Measurements from ENCODE around the gene E2F2. TPM values are rescaled to one million over a fixed set of nuclear protein-coding genes. Genes with fewer than 3 reads are reported as not detected.
"Not testable (repeated sequence)": the region's sequence is repeated elsewhere in the genome, so short reads cannot be mapped to it uniquely, and the experiment has no call there.

E2F2 gene
- total RNA-seq, 2 experiments from 2014 or later, result 25.0 to 32.0 TPM

DNA sequence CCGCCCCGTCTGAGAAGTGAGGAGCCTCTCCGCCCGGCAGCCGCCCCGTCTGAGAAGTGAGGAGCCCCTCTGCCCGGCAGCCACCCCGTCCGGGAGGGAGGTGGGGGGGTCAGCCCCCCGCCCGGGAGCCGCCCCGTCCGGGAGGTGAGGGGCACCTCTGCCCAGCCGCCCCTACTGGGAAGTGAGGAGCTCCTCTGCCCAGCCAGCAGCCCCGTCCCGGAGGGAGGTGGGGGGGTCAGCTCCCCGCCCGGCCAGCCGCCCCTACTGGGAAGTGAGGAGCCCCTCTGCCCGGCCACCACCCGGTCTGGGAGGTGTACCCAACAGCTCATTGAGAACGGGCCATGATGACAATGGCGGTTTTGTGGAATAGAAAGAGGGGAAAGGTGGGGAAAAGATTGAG is 26.9 kb downstream of the E2F2 start:
- H3K27ac Mint-ChIP-seq; H3K4me1 Mint-ChIP-seq; CTCF ChIA-PET; ATAC-seq; POLR2A ChIA-PET; intact Hi-C loops (cut with DNase I, micrococcal nuclease); DNase-seq; H3K9me3 Mint-ChIP-seq (ENCODE audit: low read depth); H3K27me3 Mint-ChIP-seq; H3K4me3 Mint-ChIP-seq: not testable (repeated sequence)
- peaks cover 12% of the 10 kb centered on the region for H3K36me3 Mint-ChIP-seq (ENCODE audit: low read depth)

- H3K27me3 Mint-ChIP-seq, result no peaks in the 10 kb centered on the region
- ATAC-seq, result no peak
- no peak for DNase-seq
- H3K9me3 Mint-ChIP-seq (ENCODE audit: low read depth), result no peaks in the 10 kb centered on the region
- ChIA-PET POLR2A (no interaction called here), CTCF (interaction anchor here (10.4 kb wide), 1 partner anchor 40 kb away, joined by 197 read pairs; no protein-coding TSS in a partner anchor)
- no peak overlapping the region for H3K4me3 Mint-ChIP-seq
- intact Hi-C loops (cut with DNase I, micrococcal nuclease), result no loop called here
- no peaks in the 10 kb centered on the region for H3K4me1 Mint-ChIP-seq
- H3K27ac Mint-ChIP-seq, result no peak overlapping the region
- peaks cover 4% of the 10 kb centered on the region for H3K36me3 Mint-ChIP-seq (ENCODE audit: low read depth)
Measured at GRCh38 chr1:23502951-23503350, 28.1 kb downstream of the E2F2 start.

GRCh38 chr1:23500466-23500865 is 30.6 kb downstream of the E2F2 start:
- intact Hi-C loops (cut with DNase I, micrococcal nuclease), result no loop called here
- ChIA-PET POLR2A (no interaction called here), CTCF (interaction anchor here (1.2 to 10.4 kb wide), 5 partner anchors 13 to 138 kb away, joined by 3 to 197 read pairs (median 8); no protein-coding TSS in a partner anchor)
- Mint-ChIP-seq H3K4me3 (no peak overlapping the region), H3K4me1 (no peaks in the 10 kb centered on the region), H3K27me3 (no peaks in the 10 kb centered on the region), H3K9me3 (ENCODE audit: low read depth) (no peaks in the 10 kb centered on the region), H3K27ac (no peak overlapping the region), H3K36me3 (ENCODE audit: low read depth) (peaks cover 3% of the 10 kb centered on the region)
- no peak for DNase-seq
- no peak for ATAC-seq

DNA sequence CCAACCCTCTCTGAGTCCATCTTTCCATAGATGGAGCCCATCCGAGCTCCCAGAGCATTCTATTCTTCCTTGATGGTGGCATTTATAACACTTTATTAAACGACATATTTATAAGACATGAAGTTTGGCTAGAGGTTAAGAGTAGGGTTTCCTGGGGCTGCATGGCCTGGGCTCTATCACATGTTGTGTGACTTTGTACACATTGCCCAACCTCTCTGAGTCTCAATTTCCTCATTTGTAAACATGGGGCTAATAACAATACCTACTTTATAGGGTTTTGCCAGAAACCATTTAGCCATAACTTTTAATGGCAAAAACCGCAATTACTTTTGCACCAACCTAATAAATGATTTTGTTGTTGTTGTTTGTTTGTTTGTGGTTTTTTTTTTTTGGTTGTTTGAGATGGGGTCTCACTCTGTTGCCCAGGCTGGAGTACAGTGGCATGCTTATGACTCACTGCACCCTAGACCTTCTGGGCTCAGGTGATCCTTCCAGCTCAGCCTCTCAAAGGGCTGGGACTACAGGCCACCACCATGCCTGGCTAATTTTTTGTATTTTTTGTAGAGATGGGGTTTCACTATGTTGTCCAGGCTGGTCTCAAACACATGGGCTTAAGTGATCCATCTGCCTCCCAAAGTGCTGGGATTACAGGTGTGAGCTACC is 33.1 kb downstream of the E2F2 start:
- intact Hi-C loops (cut with DNase I, micrococcal nuclease), result loop anchor here (1.0 to 5.0 kb wide), 4 partner anchors 41 to 167 kb away; no protein-coding TSS in a partner anchor
- no peak for ATAC-seq
- H3K27ac Mint-ChIP-seq, result no peak overlapping the region

DNA sequence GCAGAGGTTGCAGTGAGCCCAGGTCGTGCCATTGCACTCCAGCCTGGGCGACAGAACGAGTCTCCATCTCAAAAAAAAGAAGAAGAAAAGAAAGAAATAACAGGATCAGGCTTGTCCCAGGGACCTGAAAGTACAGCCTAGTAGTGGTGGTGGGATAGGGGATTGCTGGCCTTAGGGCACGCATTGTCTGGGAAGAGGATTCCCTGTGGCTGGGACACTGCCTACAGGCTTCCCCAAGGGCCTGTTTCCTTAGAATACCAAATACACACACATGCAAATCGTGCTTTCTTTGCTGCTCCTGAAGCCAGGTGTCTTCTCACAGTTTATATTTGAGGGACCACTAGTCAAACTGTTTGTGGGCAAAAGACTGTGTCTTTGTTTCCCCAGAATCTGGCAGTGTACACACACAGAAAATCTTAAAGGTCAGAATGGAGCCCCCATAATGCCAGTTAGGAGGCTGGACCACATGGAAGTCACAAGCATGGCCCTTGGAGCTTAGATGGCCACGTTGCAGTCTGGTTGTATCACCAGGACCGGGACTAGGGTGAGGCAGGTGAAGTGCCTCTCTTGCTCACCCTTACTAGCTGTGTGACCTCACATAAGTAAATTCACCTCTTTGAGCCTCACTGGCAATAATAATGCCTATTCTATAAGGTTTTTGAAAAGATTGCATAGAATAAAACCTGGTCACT is 34.4 kb downstream of the E2F2 start:
- Mint-ChIP-seq H3K4me3 (no peak overlapping the region), H3K4me1 (no peaks in the 10 kb centered on the region), H3K9me3 (ENCODE audit: low read depth) (no peaks in the 10 kb centered on the region), H3K27ac (no peak overlapping the region), H3K27me3 (no peaks in the 10 kb centered on the region), H3K36me3 (ENCODE audit: low read depth) (no peaks in the 10 kb centered on the region)
- POLR2A ChIA-PET, result interaction anchor here (1.1 to 1.8 kb wide), 2 partner anchors 33 to 43 kb away, joined by 3 to 9 read pairs; no protein-coding TSS in a partner anchor
- CTCF ChIA-PET, result interaction anchor here (0.6 to 10.4 kb wide), 47 partner anchors 10 to 1078 kb away, joined by 3 to 197 read pairs (median 4); partner anchors contain the start of genes ASAP3, E2F2, ID3 and RPL11
- ATAC-seq (peak; percentile 12), DNase-seq (no peak)
- intact Hi-C loops (cut with DNase I, micrococcal nuclease), result loop anchor here (1.0 to 5.0 kb wide), 4 partner anchors 43 to 168 kb away; no protein-coding TSS in a partner anchor

More for the DNA sequence above, 33.1 kb downstream of the E2F2 start:
- ChIA-PET CTCF (interaction anchor here (0.6 to 10.4 kb wide), 36 partner anchors 9 to 674 kb away, joined by 3 to 197 read pairs (median 5); partner anchors contain the start of genes ASAP3, E2F2 and ID3), POLR2A (interaction anchor here (0.6 to 1.8 kb wide), 4 partner anchors 9 to 42 kb away, joined by 3 to 9 read pairs (median 5); no protein-coding TSS in a partner anchor)
- Mint-ChIP-seq H3K4me1 (no peaks in the 10 kb centered on the region), H3K27me3 (no peaks in the 10 kb centered on the region), H3K36me3 (ENCODE audit: low read depth) (no peaks in the 10 kb centered on the region), H3K4me3 (no peak overlapping the region), H3K9me3 (ENCODE audit: low read depth) (no peaks in the 10 kb centered on the region)
- no peak for DNase-seq

- ATAC-seq; H3K9me3 Mint-ChIP-seq (ENCODE audit: low read depth); POLR2A ChIA-PET; H3K4me3 Mint-ChIP-seq; DNase-seq; H3K27me3 Mint-ChIP-seq; H3K36me3 Mint-ChIP-seq (ENCODE audit: low read depth); H3K4me1 Mint-ChIP-seq; H3K27ac Mint-ChIP-seq: not testable (repeated sequence)
- intact Hi-C loops (cut with DNase I, micrococcal nuclease), result loop anchor here in 1 of 2 experiments (5.0 kb wide), 1 partner anchor 142 kb away; no protein-coding TSS in a partner anchor
- CTCF ChIA-PET, result interaction anchor here (0.5 to 10.4 kb wide), 6 partner anchors 30 to 1141 kb away, joined by 3 to 197 read pairs (median 24); partner anchors contain the start of gene ELOA
Measured at GRCh38 chr1:23494836-23495235, 36.2 kb downstream of the E2F2 start.

DNA sequence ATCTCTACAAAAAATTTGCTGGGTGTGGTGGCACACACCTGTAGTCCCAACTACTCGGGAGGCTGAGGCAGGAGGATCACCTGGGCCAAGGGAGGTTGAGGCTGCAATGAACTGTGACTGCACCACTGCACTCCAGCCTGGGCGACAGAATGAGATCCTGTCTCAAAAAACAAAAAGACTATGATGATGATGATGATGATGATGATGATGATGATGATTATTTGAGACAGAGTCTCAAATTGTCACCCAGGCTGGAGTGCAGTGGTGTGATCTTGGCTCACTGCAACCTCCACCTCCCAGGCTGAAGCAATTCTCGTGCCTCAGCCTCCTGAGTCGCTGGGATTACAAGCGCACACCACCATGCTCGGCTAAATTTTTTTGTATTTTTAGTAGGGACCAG is 38.3 kb downstream of the E2F2 start:
- H3K4me1 Mint-ChIP-seq; ATAC-seq; H3K27me3 Mint-ChIP-seq; H3K4me3 Mint-ChIP-seq; intact Hi-C loops (cut with DNase I, micrococcal nuclease); H3K27ac Mint-ChIP-seq; POLR2A ChIA-PET; H3K9me3 Mint-ChIP-seq (ENCODE audit: low read depth); H3K36me3 Mint-ChIP-seq (ENCODE audit: low read depth); DNase-seq: not testable (repeated sequence)
- CTCF ChIA-PET, result interaction anchor here (10.4 kb wide), 1 partner anchor 50 kb away, joined by 197 read pairs; no protein-coding TSS in a partner anchor

GRCh38 chr1:23492132-23492720 is 38.8 kb downstream of the E2F2 start:
- no peak overlapping the region for H3K4me3 Mint-ChIP-seq
- H3K36me3 Mint-ChIP-seq (ENCODE audit: low read depth), result no peaks in the 10 kb centered on the region
- H3K27me3 Mint-ChIP-seq, result no peaks in the 10 kb centered on the region
- ChIA-PET POLR2A (no interaction called here), CTCF (no interaction called here)
- DNase-seq (no peak), ATAC-seq (no peak)
- no peaks in the 10 kb centered on the region for H3K9me3 Mint-ChIP-seq (ENCODE audit: low read depth)
- no peaks in the 10 kb centered on the region for H3K4me1 Mint-ChIP-seq
- intact Hi-C loops (cut with DNase I, micrococcal nuclease), result no loop called here
- no peak overlapping the region for H3K27ac Mint-ChIP-seq

- H3K27me3 Mint-ChIP-seq, result no peaks in the 10 kb centered on the region
- ATAC-seq (no peak), DNase-seq (no peak)
- H3K36me3 Mint-ChIP-seq (ENCODE audit: low read depth), result no peaks in the 10 kb centered on the region
- H3K4me3 Mint-ChIP-seq, result no peak overlapping the region
- H3K9me3 Mint-ChIP-seq (ENCODE audit: low read depth), result no peaks in the 10 kb centered on the region
- ChIA-PET POLR2A (no interaction called here), CTCF (interaction anchor here (0.6 to 1.7 kb wide), 2 partner anchors 50 to 148 kb away, joined by 3 to 4 read pairs; no protein-coding TSS in a partner anchor)
- intact Hi-C loops (cut with DNase I, micrococcal nuclease), result loop anchor here in 1 of 2 experiments (10.0 kb wide), 1 partner anchor 1035 kb away; the partner anchor contains the start of gene ZBTB40
- H3K4me1 Mint-ChIP-seq, result peaks cover 3% of the 10 kb centered on the region
- no peak overlapping the region for H3K27ac Mint-ChIP-seq
Measured at GRCh38 chr1:23489842-23490241, 41.2 kb downstream of the E2F2 start.

- peaks cover 18% of the 10 kb centered on the region for H3K27me3 Mint-ChIP-seq
- ATAC-seq, result no peak
- peaks cover 20% of the 10 kb centered on the region for H3K4me1 Mint-ChIP-seq
- ChIA-PET POLR2A (interaction anchor here (0.6 kb wide), 1 partner anchor 185 kb away, joined by 4 read pairs; no protein-coding TSS in a partner anchor), CTCF (interaction anchor here (0.7 to 4.3 kb wide), 8 partner anchors 12 to 207 kb away, joined by 3 to 48 read pairs (median 5); partner anchors contain the start of gene RPL11)
- H3K36me3 Mint-ChIP-seq (ENCODE audit: low read depth), result no peaks in the 10 kb centered on the region
- intact Hi-C loops (cut with DNase I, micrococcal nuclease), result loop anchor here in 1 of 2 experiments (10.0 kb wide), 1 partner anchor 1030 kb away; the partner anchor contains the start of gene ZBTB40
- DNase-seq, result no peak
- H3K4me3 Mint-ChIP-seq, result peak overlapping the region; percentile 79
- peak overlapping the region; percentile 26 for H3K27ac Mint-ChIP-seq
- no peaks in the 10 kb centered on the region for H3K9me3 Mint-ChIP-seq (ENCODE audit: low read depth)
Measured at GRCh38 chr1:23485002-23485332, 46.1 kb downstream of the E2F2 start.
